Sigmoid colon (tissue), 7 donors: ENCODE data around the gene FCHSD2. TPM values are rescaled to one million over a fixed set of nuclear protein-coding genes. Genes with fewer than 3 reads are reported as not detected.

ENCODE experiments used
- DNase-seq: peaks from one replicate; pipeline ENCODE4 v3.0.0-alpha.2; 2019
- H3K27ac ChIP-seq, 4 donors: fragments of 200-600 bp; sonication (generic); one replicate each; pipeline ENCODE4 v1.5.1; 2016 to 2019; ENCODE audit warnings: mild to moderate bottlenecking in 1 of 4
- H3K27me3 ChIP-seq, 3 donors: fragments of 200-600 bp; sonication (generic); one replicate each; pipeline ENCODE4 v1.5.1; 2019; ENCODE audit warnings: mild to moderate bottlenecking in 1 of 3
- H3K36me3 ChIP-seq, 4 donors: fragments of 200-600 bp; sonication (generic); one replicate each; pipeline ENCODE4 v1.5.1; 2016 to 2019
- H3K4me1 ChIP-seq, 4 donors: fragments of 200-600 bp; sonication (generic); one replicate each; pipeline ENCODE4 v1.5.1; 2017 to 2019
- H3K4me3 ChIP-seq, 4 donors: fragments of 200-600 bp; sonication (generic); one replicate each; pipeline ENCODE4 v1.5.1; 2017 to 2019; ENCODE audit warnings: mild to moderate bottlenecking in 2 of 4, moderate library complexity in 1 of 4
- H3K9me3 ChIP-seq, 4 donors: fragments of 200-600 bp in 3 of 4; sonication (generic) in 3 of 4; one replicate each; pipeline versions ENCODE4 v1.5.1 to v1.6.1; 2013 to 2019
- CTCF ChIP-seq, 4 experiments: fragments of 450-650 bp in 3 of 4; fragments of 200-600 bp in 1 of 4; IDR thresholded peaks; one replicate each; pipeline ENCODE4 v1.5.1; 2016 to 2019; ENCODE audit warnings: antibody characterized with exemption in 4 of 4, mild to moderate bottlenecking in 3 of 4, moderate library complexity in 2 of 4
- EP300 ChIP-seq, 4 donors: sonication (generic); formaldehyde crosslinking; IDR thresholded peaks; one replicate each; pipeline ENCODE4 v1.6.1; 2017; ENCODE audit warnings: antibody characterized with exemption in 4 of 4
- POLR2A ChIP-seq, 2 donors: fragments of 450-650 bp; IDR thresholded peaks; one replicate each; pipeline ENCODE4 v1.6.1; 2016; ENCODE audit warnings: antibody characterized with exemption in 2 of 2, mild to moderate bottlenecking in 2 of 2, moderate library complexity in 2 of 2
- POLR2AphosphoS5 ChIP-seq, 4 donors: sonication (generic); formaldehyde crosslinking; IDR thresholded peaks; one replicate each; pipeline ENCODE4 v1.6.1; 2017; ENCODE audit warnings: antibody characterized with exemption in 4 of 4
- WGBS, 2 donors: extraction: QIAGEN DNeasy Blood & Tissue Kit; methylation state at CpG; one replicate each; pipeline ENCODE4 v1.1.7; 2013; 5-methylcytosine and 5-hydroxymethylcytosine counted together
- intact Hi-C: fragments of 100-400 bp; cut with DNase I; formaldehyde crosslinking; loops from one replicate; pipeline ENCODE4 v1.15.1; 2023
- polyA plus RNA-seq, 3 donors: library from polyadenylated mRNA; stranded (reverse); fragments of 200-250 nt; gene quantifications; one replicate each; pipeline ENCODE4 v1.2.3, GENCODE V29; 2013
- total RNA-seq, 4 donors: library from RNA; depleted of rRNA; stranded (reverse); fragments of >200 nt; gene quantifications; one replicate each; pipeline ENCODE4 v1.1.0, GENCODE V29; 2016
- donor health status: healthy with polysubstance abuse.
- donor health status: Bipolar disorder and iron deficiency.
- donor health status: healthy.

The FCHSD2 gene
- total and polyA plus RNA-seq, 7 donors, result 6.9 to 36.3 (median 18.6) TPM

GRCh38 chr11:72951888-72952287 is 190.2 kb downstream of the FCHSD2 start:
- no peaks in the 10 kb centered on the region for H3K27me3 ChIP-seq
- H3K36me3 ChIP-seq, result no peaks in the 10 kb centered on the region
- no peak for DNase-seq
- H3K4me3 ChIP-seq, result no peak overlapping the region
- no peak overlapping the region for H3K27ac ChIP-seq
- no peak for TF ChIP-seq EP300 (IDR thresholded peaks at IDR 0.05)
- no peak for TF ChIP-seq POLR2AphosphoS5 (IDR thresholded peaks at IDR 0.05)
- no peak for TF ChIP-seq CTCF (IDR thresholded peaks at IDR 0.05)
- no peak for TF ChIP-seq POLR2A (IDR thresholded peaks at IDR 0.05)
- intact Hi-C loops, result no loop called here
- no peaks in the 10 kb centered on the region for H3K9me3 ChIP-seq
- peaks cover 0 to 16% (median 0%) of the 10 kb centered on the region in 4 donors for H3K4me1 ChIP-seq

- 24 to 67% methylated on average over 4 of the region's 4 CpGs for WGBS, 2 donors
- no peak for DNase-seq
- Histone ChIP-seq H3K9me3 (no peaks in the 10 kb centered on the region), H3K36me3 (no peaks in the 10 kb centered on the region), H3K4me3 (no peak overlapping the region), H3K27ac (no peak overlapping the region), H3K4me1 (peaks cover 0 to 16% (median 0%) of the 10 kb centered on the region in 4 donors), H3K27me3 (no peaks in the 10 kb centered on the region)
- intact Hi-C loops, result no loop called here
- TF ChIP-seq POLR2AphosphoS5 (IDR thresholded peaks at IDR 0.05) (no peak), POLR2A (IDR thresholded peaks at IDR 0.05) (no peak)
These were observed 190.9 kb downstream of the FCHSD2 start for GRCh38 chr11:72951193-72951592.

GRCh38 chr11:72950685-72951084 is 191.4 kb downstream of the FCHSD2 start:
- intact Hi-C loops, result no loop called here
- 95% methylated on average over 3 of the region's 3 CpGs for WGBS, 2 donors
- Histone ChIP-seq H3K9me3 (no peaks in the 10 kb centered on the region), H3K4me1 (peaks cover 0 to 16% (median 0%) of the 10 kb centered on the region in 4 donors), H3K4me3 (no peak overlapping the region), H3K36me3 (no peaks in the 10 kb centered on the region), H3K27ac (no peak overlapping the region), H3K27me3 (no peaks in the 10 kb centered on the region)
- DNase-seq, result no peak
- TF ChIP-seq EP300 (IDR thresholded peaks at IDR 0.05), result no peak
- no peak for TF ChIP-seq POLR2A (IDR thresholded peaks at IDR 0.05)
- TF ChIP-seq POLR2AphosphoS5 (IDR thresholded peaks at IDR 0.05), result no peak
- no peak for TF ChIP-seq CTCF (IDR thresholded peaks at IDR 0.05)

GRCh38 chr11:72947229-72947628 is 194.9 kb downstream of the FCHSD2 start:
- Histone ChIP-seq H3K27ac (no peak overlapping the region), H3K9me3 (no peaks in the 10 kb centered on the region), H3K4me1 (peaks cover 0 to 8% (median 0%) of the 10 kb centered on the region in 4 donors), H3K4me3 (no peak overlapping the region), H3K27me3 (no peaks in the 10 kb centered on the region), H3K36me3 (no peaks in the 10 kb centered on the region)
- intact Hi-C loops, result no loop called here
- TF ChIP-seq EP300 (IDR thresholded peaks at IDR 0.05) (no peak), POLR2A (IDR thresholded peaks at IDR 0.05) (no peak), POLR2AphosphoS5 (IDR thresholded peaks at IDR 0.05) (no peak), CTCF (IDR thresholded peaks at IDR 0.05) (no peak)
- 88 to 94% methylated on average over 1 of the region's 1 CpG for WGBS, 2 donors
- DNase-seq, result no peak

- H3K27ac ChIP-seq, result no peak overlapping the region
- H3K4me3 ChIP-seq, result no peak overlapping the region
- DNase-seq, result no peak
- H3K9me3 ChIP-seq, result no peaks in the 10 kb centered on the region
- no peak for TF ChIP-seq CTCF (IDR thresholded peaks at IDR 0.05)
- no peak for TF ChIP-seq POLR2AphosphoS5 (IDR thresholded peaks at IDR 0.05)
- TF ChIP-seq POLR2A (IDR thresholded peaks at IDR 0.05), result no peak
- TF ChIP-seq EP300 (IDR thresholded peaks at IDR 0.05), result no peak
- no peaks in the 10 kb centered on the region for H3K27me3 ChIP-seq
- no peaks in the 10 kb centered on the region for H3K4me1 ChIP-seq
- H3K36me3 ChIP-seq, result no peaks in the 10 kb centered on the region
- 9 to 59% methylated on average over 1 of the region's 1 CpG for WGBS, 2 donors
- intact Hi-C loops, result no loop called here
These were observed 198.5 kb downstream of the FCHSD2 start for GRCh38 chr11:72943664-72944063.
